ENCODE results near the gene PLP1.
"Not testable (repeated sequence)": the region's sequence is repeated elsewhere in the genome, so short reads cannot be mapped to it uniquely, and the experiment has no call there.

Gene PLP1

DNA sequence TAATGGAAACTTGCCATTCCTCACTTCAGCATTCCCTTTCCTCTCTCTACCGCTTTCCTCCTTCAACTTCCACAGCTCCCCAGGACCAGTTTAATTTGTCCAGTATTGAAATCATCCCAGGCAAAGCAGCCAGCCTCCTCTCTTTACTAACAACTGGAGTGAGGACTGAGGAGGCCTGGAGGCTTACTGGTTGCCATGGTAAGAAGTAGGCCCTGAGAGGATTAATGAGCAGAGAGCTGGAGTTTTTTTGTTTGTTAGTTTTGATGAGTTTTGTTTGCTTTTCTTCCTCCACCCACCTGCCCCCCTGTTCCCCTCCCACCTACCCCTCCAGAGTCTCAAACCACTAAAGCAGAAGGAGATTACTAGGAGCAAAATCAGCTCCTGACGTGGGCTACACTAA, 29.5 kb upstream of the PLP1 start:
- no peak overlapping the region for H3K9ac ChIP-seq (ENCODE audit: low read length)
- no peaks in the 10 kb centered on the region for H3K4me1 ChIP-seq (ENCODE audit: control insufficient read depth, insufficient read depth, low read length)
- H3K9me3 ChIP-seq (ENCODE audit: control insufficient read depth, low read length), result no peaks in the 10 kb centered on the region
- no peak for DNase-seq (ENCODE audit: low read depth)
- H3K27me3 ChIP-seq (replicated peaks; ENCODE audit: control insufficient read depth, insufficient read depth, low read length), result peaks cover 27% of the 10 kb centered on the region
- no peaks in the 10 kb centered on the region for H3K36me3 ChIP-seq (ENCODE audit: control insufficient read depth, insufficient read depth, low read length, severe bottlenecking)
- H3K4me3 ChIP-seq (ENCODE audit: low read length), result no peak overlapping the region

DNA sequence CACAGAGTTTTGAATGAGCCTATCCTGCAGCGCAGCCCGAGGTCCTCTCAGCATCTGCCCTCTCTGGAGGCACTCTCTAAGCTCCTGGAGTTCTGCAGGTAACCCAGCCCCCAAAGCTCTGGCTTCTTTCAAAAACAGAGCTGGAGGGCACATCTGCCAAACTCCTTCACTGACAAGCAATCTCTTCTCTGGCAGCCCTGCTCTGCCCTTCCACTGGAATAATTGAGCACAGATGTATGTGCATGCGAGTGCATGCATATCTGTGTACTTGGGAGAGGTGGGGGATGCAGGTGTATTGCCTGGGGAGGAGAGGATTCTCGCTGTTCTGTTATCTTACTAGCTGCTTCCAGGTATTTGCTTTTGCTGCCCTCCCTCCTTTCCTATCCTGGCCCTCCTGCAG, 22.2 kb upstream of the PLP1 start:
- Histone ChIP-seq H3K9ac (ENCODE audit: low read length) (no peak overlapping the region), H3K9me3 (ENCODE audit: control insufficient read depth, low read length) (peaks cover 18% of the 10 kb centered on the region), H3K4me3 (ENCODE audit: low read length) (no peak overlapping the region), H3K27me3 (replicated peaks; ENCODE audit: control insufficient read depth, insufficient read depth, low read length) (peaks cover 55% of the 10 kb centered on the region), H3K36me3 (ENCODE audit: control insufficient read depth, insufficient read depth, low read length, severe bottlenecking) (no peaks in the 10 kb centered on the region), H3K4me1 (ENCODE audit: control insufficient read depth, insufficient read depth, low read length) (no peaks in the 10 kb centered on the region)
- DNase-seq (ENCODE audit: low read depth), result no peak

DNA sequence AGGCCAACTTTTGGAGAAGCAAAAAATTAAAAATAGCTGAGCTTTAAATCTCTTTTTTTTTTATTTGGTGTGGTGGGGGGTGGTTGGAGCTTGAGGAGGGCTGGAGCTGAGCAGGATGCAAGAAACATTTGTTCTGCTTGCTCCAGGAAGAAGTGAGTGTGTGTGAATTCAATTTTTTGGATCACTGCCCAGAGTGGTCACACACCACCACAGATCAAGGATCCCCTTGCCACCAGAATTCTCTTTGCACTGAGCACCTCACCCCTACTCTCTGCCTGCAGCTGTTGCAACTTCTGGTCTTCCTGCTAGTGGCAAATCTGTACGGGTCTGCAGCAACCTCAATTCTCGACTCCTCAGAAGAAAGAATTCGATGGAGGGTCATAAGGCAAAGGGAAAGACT, 19.9 kb upstream of the PLP1 start:
- H3K4me1 ChIP-seq (ENCODE audit: control insufficient read depth, insufficient read depth, low read length), result no peaks in the 10 kb centered on the region
- H3K9me3 ChIP-seq (ENCODE audit: control insufficient read depth, low read length), result peaks cover 19% of the 10 kb centered on the region
- H3K27me3 ChIP-seq (replicated peaks; ENCODE audit: control insufficient read depth, insufficient read depth, low read length), result peaks cover 49% of the 10 kb centered on the region
- no peak overlapping the region for H3K4me3 ChIP-seq (ENCODE audit: low read length)
- H3K9ac ChIP-seq (ENCODE audit: low read length), result no peak overlapping the region
- H3K36me3 ChIP-seq (ENCODE audit: control insufficient read depth, insufficient read depth, low read length, severe bottlenecking), result no peaks in the 10 kb centered on the region
- no peak for DNase-seq (ENCODE audit: low read depth)

DNA sequence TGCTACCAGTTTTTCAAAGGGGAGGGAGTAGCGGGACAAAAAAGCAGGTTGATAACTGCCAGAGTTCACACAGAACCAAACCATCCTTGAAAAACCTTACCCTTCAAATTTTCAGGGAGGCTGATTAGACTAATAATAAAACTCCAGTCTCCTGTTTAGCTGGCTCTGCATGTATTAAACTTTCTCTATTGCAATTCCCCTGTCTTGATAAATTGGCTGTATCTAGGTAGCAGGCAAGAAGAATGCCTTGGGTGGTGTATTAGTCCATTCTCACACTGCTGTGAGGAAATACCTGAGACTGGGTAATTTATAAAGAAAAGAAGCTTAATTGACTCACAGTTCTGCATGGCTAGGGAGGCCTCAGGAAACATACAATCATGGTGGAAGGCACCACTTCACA, 18.1 kb upstream of the PLP1 start:
- H3K9me3 ChIP-seq (ENCODE audit: control insufficient read depth, low read length), result peaks cover 19% of the 10 kb centered on the region
- no peaks in the 10 kb centered on the region for H3K36me3 ChIP-seq (ENCODE audit: control insufficient read depth, insufficient read depth, low read length, severe bottlenecking)
- H3K9ac ChIP-seq (ENCODE audit: low read length), result no peak overlapping the region
- no peak for DNase-seq (ENCODE audit: low read depth)
- no peaks in the 10 kb centered on the region for H3K4me1 ChIP-seq (ENCODE audit: control insufficient read depth, insufficient read depth, low read length)
- H3K27me3 ChIP-seq (replicated peaks; ENCODE audit: control insufficient read depth, insufficient read depth, low read length), result peaks cover 40% of the 10 kb centered on the region
- H3K4me3 ChIP-seq (ENCODE audit: low read length), result no peak overlapping the region

DNA sequence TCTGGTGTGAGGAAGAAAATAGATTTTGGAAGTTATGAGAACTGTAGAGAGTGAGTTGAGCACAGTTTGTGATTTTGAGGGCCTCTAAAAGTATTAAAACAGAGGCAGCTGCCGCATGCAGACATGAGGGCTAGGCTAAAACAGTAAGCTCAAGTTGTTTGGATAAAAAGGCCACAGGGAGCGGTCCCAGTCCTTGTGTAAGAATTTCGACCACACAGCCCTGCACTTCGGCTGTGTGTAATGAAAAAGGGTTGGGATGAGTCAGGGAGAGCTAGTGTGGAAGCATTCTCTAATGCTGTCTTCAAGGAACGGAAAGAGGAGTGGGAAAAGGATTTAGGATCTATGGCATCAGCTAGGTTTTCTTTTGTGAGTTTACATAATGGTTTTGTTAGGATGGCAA, 13.1 kb upstream of the PLP1 start:
- H3K36me3 ChIP-seq (ENCODE audit: control insufficient read depth, insufficient read depth, low read length, severe bottlenecking); H3K4me3 ChIP-seq (ENCODE audit: low read length); H3K9me3 ChIP-seq (ENCODE audit: control insufficient read depth, low read length); DNase-seq (ENCODE audit: low read depth); H3K4me1 ChIP-seq (ENCODE audit: control insufficient read depth, insufficient read depth, low read length); H3K9ac ChIP-seq (ENCODE audit: low read length): not testable (repeated sequence)
- H3K27me3 ChIP-seq (replicated peaks; ENCODE audit: control insufficient read depth, insufficient read depth, low read length), result peaks cover 18% of the 10 kb centered on the region

DNA sequence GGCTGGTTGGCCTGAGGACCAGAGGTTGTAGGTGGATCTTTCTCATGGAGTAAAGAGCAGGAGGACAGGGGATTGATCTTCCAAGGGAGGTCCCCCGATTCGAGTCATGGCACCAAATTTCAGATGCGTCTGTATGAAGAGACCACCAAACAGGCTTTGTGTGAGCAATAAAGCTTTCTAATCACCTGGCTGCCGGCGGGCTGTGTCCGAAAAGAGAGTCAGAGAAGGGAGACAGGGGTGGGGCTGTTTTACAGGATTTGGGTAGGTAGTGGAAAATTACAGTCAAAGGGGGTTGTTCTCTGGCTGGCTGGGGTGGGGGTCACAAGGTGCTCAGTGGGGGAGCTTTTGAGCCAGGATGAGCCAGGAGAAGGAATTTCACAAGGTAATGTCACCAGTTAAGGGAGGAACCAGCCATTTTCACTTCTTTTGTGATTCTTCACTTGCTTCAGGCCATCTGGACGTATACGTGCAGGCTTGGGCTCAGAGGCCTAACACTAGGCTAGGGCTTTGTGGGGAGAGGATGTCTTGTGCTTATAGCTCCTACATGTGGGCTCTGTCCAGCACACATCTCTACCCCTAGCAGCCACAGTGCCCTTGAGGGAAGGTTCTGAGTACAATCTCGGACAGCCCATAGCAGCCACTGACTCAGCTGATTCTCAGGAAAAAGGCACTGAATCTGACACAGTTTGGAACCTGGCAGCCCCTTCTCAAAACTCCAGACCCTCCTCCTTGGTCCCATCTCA, 9.7 kb upstream of the PLP1 start:
- H3K4me3 ChIP-seq (ENCODE audit: low read length); H3K9ac ChIP-seq (ENCODE audit: low read length); DNase-seq (ENCODE audit: low read depth): not testable (repeated sequence)

DNA sequence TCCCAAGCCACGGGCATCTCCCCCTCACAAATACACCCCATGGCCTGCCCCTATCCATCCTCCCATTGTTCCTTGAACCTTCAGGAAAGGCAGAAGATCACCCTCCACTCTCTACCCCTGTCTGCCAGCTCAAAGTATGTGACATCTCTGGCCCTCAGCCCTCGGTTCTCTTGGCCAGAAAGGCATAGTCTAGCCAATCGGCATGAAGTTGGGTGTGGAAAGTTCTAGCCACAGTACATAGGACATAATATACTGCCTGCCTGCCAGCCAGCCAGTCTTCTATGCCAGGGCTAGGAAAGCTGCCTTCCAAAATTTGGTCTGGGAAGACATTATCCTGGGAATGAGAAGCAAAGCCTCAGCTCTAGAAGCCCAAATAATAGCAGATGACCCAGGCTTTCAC, 3.2 kb upstream of the PLP1 start:
- DNase-seq (ENCODE audit: low read depth), result no peak
- no peak overlapping the region for H3K9ac ChIP-seq (ENCODE audit: low read length)

More for the DNA sequence above, 9.7 kb upstream of the PLP1 start:
- peaks cover 26% of the 10 kb centered on the region for H3K27me3 ChIP-seq (replicated peaks; ENCODE audit: control insufficient read depth, insufficient read depth, low read length)
- not testable (repeated sequence) for H3K9me3 ChIP-seq (ENCODE audit: control insufficient read depth, low read length); H3K4me1 ChIP-seq (ENCODE audit: control insufficient read depth, insufficient read depth, low read length); H3K36me3 ChIP-seq (ENCODE audit: control insufficient read depth, insufficient read depth, low read length, severe bottlenecking)

DNA sequence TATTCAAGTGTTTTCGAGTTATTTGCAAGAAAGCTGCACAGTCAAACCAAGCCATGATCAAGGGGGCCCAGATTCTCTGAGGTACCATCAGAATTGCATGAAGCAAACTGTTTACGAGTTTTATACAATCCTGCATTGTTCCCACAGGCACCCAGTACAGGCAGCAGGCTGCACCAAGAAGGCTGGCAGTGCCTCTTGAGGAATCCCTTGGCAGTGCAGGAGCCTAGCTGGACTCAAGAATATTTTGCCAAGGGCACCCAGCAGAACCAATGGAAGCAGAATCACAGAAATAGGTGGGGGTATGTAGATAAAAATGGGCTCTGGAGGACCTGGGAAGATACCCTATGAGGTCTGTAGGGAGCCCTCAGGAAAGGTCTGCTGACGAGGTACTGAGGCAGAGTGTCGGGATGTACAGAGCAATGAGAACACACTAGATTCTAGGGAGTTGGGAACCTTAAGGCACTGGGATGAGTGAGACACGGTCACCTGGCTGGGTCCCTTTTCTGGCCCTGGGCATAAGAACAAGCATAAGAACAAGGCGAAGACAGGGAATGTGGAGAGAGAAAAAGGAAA, 2.5 kb upstream of the PLP1 start:
- DNase-seq (ENCODE audit: low read depth), result peak; percentile 50
- H3K4me3 ChIP-seq (ENCODE audit: low read length), result no peak overlapping the region
- H3K27me3 ChIP-seq (replicated peaks; ENCODE audit: control insufficient read depth, insufficient read depth, low read length), result peaks cover 49% of the 10 kb centered on the region
- no peak overlapping the region for H3K9ac ChIP-seq (ENCODE audit: low read length)
- H3K9me3 ChIP-seq (ENCODE audit: control insufficient read depth, low read length), result no peaks in the 10 kb centered on the region
- H3K4me1 ChIP-seq (ENCODE audit: control insufficient read depth, insufficient read depth, low read length), result no peaks in the 10 kb centered on the region
- H3K36me3 ChIP-seq (ENCODE audit: control insufficient read depth, insufficient read depth, low read length, severe bottlenecking), result no peaks in the 10 kb centered on the region

More for the DNA sequence above, 3.2 kb upstream of the PLP1 start:
- H3K4me1 ChIP-seq (ENCODE audit: control insufficient read depth, insufficient read depth, low read length), result no peaks in the 10 kb centered on the region
- H3K4me3 ChIP-seq (ENCODE audit: low read length), result no peak overlapping the region
- H3K36me3 ChIP-seq (ENCODE audit: control insufficient read depth, insufficient read depth, low read length, severe bottlenecking), result no peaks in the 10 kb centered on the region
- peaks cover 42% of the 10 kb centered on the region for H3K27me3 ChIP-seq (replicated peaks; ENCODE audit: control insufficient read depth, insufficient read depth, low read length)
- no peaks in the 10 kb centered on the region for H3K9me3 ChIP-seq (ENCODE audit: control insufficient read depth, low read length)

DNA sequence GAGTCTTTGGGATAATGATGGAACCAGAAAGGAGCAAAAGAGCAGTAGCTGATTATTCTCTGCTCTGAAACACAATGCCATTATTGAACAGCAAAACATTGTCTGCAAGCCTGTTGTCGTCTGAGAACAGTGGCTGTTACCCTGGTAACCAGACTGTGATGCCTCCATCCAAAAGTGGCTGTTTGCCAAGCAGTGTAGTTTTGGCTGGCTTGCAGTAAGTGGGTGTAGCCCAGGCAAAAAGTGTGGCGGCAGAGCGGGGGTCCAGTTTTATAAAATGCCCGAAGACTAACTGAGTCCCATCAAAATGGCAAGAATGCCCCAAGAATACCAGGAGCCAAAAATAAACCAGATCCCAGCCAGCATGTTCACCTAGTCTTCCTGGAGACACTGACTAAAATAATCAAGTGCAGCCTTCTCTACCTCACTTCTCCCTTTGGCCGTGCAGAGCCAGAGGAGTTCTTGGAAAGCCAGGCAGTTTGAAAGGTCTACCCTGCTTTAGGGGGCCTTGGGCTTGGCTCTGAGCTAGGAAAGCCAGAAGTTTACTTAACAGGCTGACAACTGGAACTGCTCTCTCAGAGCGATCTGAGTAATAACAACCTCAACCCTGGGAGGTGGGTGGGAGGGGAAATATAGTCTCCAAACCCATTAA, 2.6 kb downstream of the PLP1 start:
- H3K4me1 ChIP-seq (ENCODE audit: control insufficient read depth, insufficient read depth, low read length), result peaks cover 12% of the 10 kb centered on the region
- H3K9me3 ChIP-seq (ENCODE audit: control insufficient read depth, low read length), result no peaks in the 10 kb centered on the region
- H3K9ac ChIP-seq (ENCODE audit: low read length), result no peak overlapping the region
- peaks cover 61% of the 10 kb centered on the region for H3K27me3 ChIP-seq (replicated peaks; ENCODE audit: control insufficient read depth, insufficient read depth, low read length)
- H3K36me3 ChIP-seq (ENCODE audit: control insufficient read depth, insufficient read depth, low read length, severe bottlenecking), result no peaks in the 10 kb centered on the region
- H3K4me3 ChIP-seq (ENCODE audit: low read length), result no peak overlapping the region
- no peak for DNase-seq (ENCODE audit: low read depth)

DNA sequence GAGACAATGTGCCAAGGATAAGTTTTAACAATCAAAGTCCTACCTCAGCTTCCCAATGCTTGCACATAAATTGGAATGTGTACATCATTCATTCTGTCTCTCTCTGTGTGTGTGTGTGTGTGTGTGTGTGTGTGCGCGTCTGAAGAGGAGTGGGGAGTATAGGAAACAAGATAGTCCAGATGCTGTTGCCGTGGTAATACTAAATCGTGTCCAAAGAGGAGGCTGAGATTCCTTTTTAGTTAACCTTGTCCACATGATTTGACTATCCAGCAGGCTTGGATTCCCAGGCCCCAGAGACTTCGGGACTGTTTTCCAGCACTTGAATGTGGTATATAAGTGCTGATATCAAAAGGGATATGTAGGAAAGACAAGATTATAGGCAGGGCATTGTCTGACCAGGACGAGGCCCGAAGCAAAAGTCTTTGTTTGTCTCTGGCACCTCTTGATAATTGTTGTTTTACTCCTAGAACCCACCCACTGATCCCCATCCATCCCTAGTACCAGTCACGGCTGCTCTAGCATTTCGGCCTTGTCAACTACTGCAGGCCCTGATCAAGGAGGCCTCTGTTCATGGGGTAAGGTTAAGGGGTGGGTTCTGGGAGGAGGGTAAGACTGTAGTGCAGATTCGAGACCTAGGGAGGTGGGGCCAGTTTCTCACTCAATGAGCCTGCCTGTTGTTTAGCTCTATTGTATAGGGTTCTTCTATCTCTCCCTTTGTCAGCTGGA, 3.9 kb downstream of the PLP1 start:
- peaks cover 57% of the 10 kb centered on the region for H3K27me3 ChIP-seq (replicated peaks; ENCODE audit: control insufficient read depth, insufficient read depth, low read length)
- no peaks in the 10 kb centered on the region for H3K9me3 ChIP-seq (ENCODE audit: control insufficient read depth, low read length)
- H3K4me3 ChIP-seq (ENCODE audit: low read length), result no peak overlapping the region
- peaks cover 18% of the 10 kb centered on the region for H3K4me1 ChIP-seq (ENCODE audit: control insufficient read depth, insufficient read depth, low read length)
- H3K9ac ChIP-seq (ENCODE audit: low read length), result no peak overlapping the region
- no peak for DNase-seq (ENCODE audit: low read depth)
- no peaks in the 10 kb centered on the region for H3K36me3 ChIP-seq (ENCODE audit: control insufficient read depth, insufficient read depth, low read length, severe bottlenecking)

DNA sequence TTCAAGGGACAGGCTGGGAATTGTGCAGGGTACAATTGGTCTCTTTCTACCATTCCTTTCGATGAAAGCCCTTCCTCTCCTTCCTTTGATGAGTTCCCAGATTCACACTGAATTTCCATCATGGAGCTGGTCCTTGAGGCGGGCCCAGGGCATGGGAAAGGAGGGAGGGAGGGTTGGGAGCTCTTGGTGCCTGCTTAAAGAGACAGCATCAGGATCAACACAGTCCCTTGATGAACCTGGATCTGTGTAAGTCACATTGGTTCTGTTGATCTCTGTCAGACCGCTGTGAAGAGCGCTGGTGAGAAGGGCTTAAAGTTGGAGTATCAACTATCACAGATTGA, 4.4 kb downstream of the PLP1 start:
- Histone ChIP-seq H3K4me3 (ENCODE audit: low read length) (no peak overlapping the region), H3K4me1 (ENCODE audit: control insufficient read depth, insufficient read depth, low read length) (peaks cover 18% of the 10 kb centered on the region), H3K9ac (ENCODE audit: low read length) (no peak overlapping the region), H3K36me3 (ENCODE audit: control insufficient read depth, insufficient read depth, low read length, severe bottlenecking) (no peaks in the 10 kb centered on the region), H3K27me3 (replicated peaks; ENCODE audit: control insufficient read depth, insufficient read depth, low read length) (peaks cover 53% of the 10 kb centered on the region), H3K9me3 (ENCODE audit: control insufficient read depth, low read length) (no peaks in the 10 kb centered on the region)
- no peak for DNase-seq (ENCODE audit: low read depth)
